Measurements from ENCODE around the gene UBTF. TPM values are rescaled to one million over a fixed set of nuclear protein-coding genes. Genes with fewer than 3 reads are reported as not detected.

The UBTF gene
- total RNA-seq, 2 experiments from 2014 or later = 107 to 110 TPM

- Mint-ChIP-seq H3K4me3 (no peak overlapping the region), H3K4me1 (peaks cover 6% of the 10 kb centered on the region), H3K9me3 (no peaks in the 10 kb centered on the region), H3K27ac (no peak overlapping the region), H3K27me3 (peaks cover 10% of the 10 kb centered on the region), H3K36me3 (ENCODE audit: low read depth) (no peaks in the 10 kb centered on the region)
- CTCF ChIA-PET = interaction anchor here (1.0 to 1.6 kb wide), 2 partner anchors 12 to 24 kb away, joined by 3 to 4 read pairs; no protein-coding TSS in a partner anchor
- POLR2A ChIA-PET = interaction anchor here (0.9 kb wide), 1 partner anchor 9 kb away, joined by 3 read pairs; no protein-coding TSS in a partner anchor
- DNase-seq = no peak
Observed at GRCh38 chr17:44233582-44233981, 14.1 kb upstream of the UBTF start.

GRCh38 chr17:44232061-44232460 lies 12.6 kb upstream of the UBTF start:
- H3K27ac Mint-ChIP-seq = no peak overlapping the region
- POLR2A ChIA-PET = no interaction called here
- H3K27me3 Mint-ChIP-seq = peaks cover 10% of the 10 kb centered on the region
- CTCF ChIA-PET = no interaction called here
- no peaks in the 10 kb centered on the region for H3K9me3 Mint-ChIP-seq
- H3K4me1 Mint-ChIP-seq = peaks cover 6% of the 10 kb centered on the region
- H3K36me3 Mint-ChIP-seq (ENCODE audit: low read depth) = no peaks in the 10 kb centered on the region
- H3K4me3 Mint-ChIP-seq = no peak overlapping the region
- no peak for DNase-seq

GRCh38 chr17:44230140-44230539 lies 10.7 kb upstream of the UBTF start:
- Mint-ChIP-seq H3K36me3 (ENCODE audit: low read depth) (no peaks in the 10 kb centered on the region), H3K4me1 (peaks cover 5% of the 10 kb centered on the region), H3K27ac (no peak overlapping the region), H3K27me3 (peaks cover 7% of the 10 kb centered on the region), H3K9me3 (no peaks in the 10 kb centered on the region), H3K4me3 (no peak overlapping the region)
- ChIA-PET POLR2A (interaction anchor here (1.8 kb wide), 1 partner anchor 9 kb away, joined by 8 read pairs; no protein-coding TSS in a partner anchor), CTCF (interaction anchor here (1.1 kb wide), 1 partner anchor 9 kb away, joined by 7 read pairs; no protein-coding TSS in a partner anchor)
- no peak for DNase-seq

- H3K27me3 Mint-ChIP-seq = peaks cover 4% of the 10 kb centered on the region
- ChIA-PET POLR2A (no interaction called here), CTCF (interaction anchor here (1.1 kb wide), 1 partner anchor 17 kb away, joined by 3 read pairs; no protein-coding TSS in a partner anchor)
- DNase-seq = no peak
- H3K4me1 Mint-ChIP-seq = no peaks in the 10 kb centered on the region
- H3K36me3 Mint-ChIP-seq (ENCODE audit: low read depth) = no peaks in the 10 kb centered on the region
- H3K4me3 Mint-ChIP-seq = no peak overlapping the region
- no peaks in the 10 kb centered on the region for H3K9me3 Mint-ChIP-seq
- no peak overlapping the region for H3K27ac Mint-ChIP-seq
Observed at GRCh38 chr17:44229090-44229489, 9.6 kb upstream of the UBTF start.

- H3K9me3 Mint-ChIP-seq = no peaks in the 10 kb centered on the region
- no peak overlapping the region for H3K27ac Mint-ChIP-seq
Observed at GRCh38 chr17:44223541-44224071, 4.1 kb upstream of the UBTF start.

GRCh38 chr17:44222112-44222869 lies 2.8 kb upstream of the UBTF start:
- ChIA-PET CTCF (interaction anchor here (0.7 to 4.4 kb wide), 10 partner anchors 8 to 141 kb away, joined by 3 to 47 read pairs (median 6); partner anchors contain the start of genes FAM171A2, GRN and TMUB2), POLR2A (interaction anchor here (0.6 to 18.0 kb wide), 19 partner anchors 11 to 677 kb away, joined by 3 to 504 read pairs (median 4); partner anchors contain the start of genes ATXN7L3, EFTUD2, GPATCH8 and SLC25A39)
- peak overlapping the region; percentile 84 for H3K27ac Mint-ChIP-seq
- peak; percentile 57 for DNase-seq
- H3K4me3 Mint-ChIP-seq = peak overlapping the region; percentile 85
- H3K9me3 Mint-ChIP-seq = no peaks in the 10 kb centered on the region
- no peaks in the 10 kb centered on the region for H3K27me3 Mint-ChIP-seq
- peaks cover 16% of the 10 kb centered on the region for H3K4me1 Mint-ChIP-seq
- peaks cover 10% of the 10 kb centered on the region for H3K36me3 Mint-ChIP-seq (ENCODE audit: low read depth)

More at GRCh38 chr17:44223541-44224071, 4.1 kb upstream of the UBTF start:
- Mint-ChIP-seq H3K36me3 (ENCODE audit: low read depth) (peaks cover 5% of the 10 kb centered on the region), H3K4me1 (peaks cover 10% of the 10 kb centered on the region), H3K4me3 (no peak overlapping the region), H3K27me3 (no peaks in the 10 kb centered on the region)
- CTCF ChIA-PET = interaction anchor here (1.7 kb wide), 1 partner anchor 14 kb away, joined by 6 read pairs; no protein-coding TSS in a partner anchor
- POLR2A ChIA-PET = interaction anchor here (1.1 to 4.2 kb wide), 2 partner anchors 10 to 23 kb away, joined by 3 to 26 read pairs; no protein-coding TSS in a partner anchor
- DNase-seq = no peak

- DNase-seq = no peak
- peak overlapping the region; percentile 85 for H3K4me3 Mint-ChIP-seq
- ChIA-PET POLR2A (interaction anchor here (0.6 to 18.0 kb wide), 20 partner anchors 9 to 677 kb away, joined by 3 to 504 read pairs (median 4); partner anchors contain the start of genes ATXN7L3, EFTUD2, GPATCH8 and SLC25A39), CTCF (interaction anchor here (0.7 to 4.4 kb wide), 14 partner anchors 8 to 142 kb away, joined by 3 to 47 read pairs (median 6); partner anchors contain the start of genes FAM171A2, GRN and TMUB2)
- no peaks in the 10 kb centered on the region for H3K9me3 Mint-ChIP-seq
- H3K27me3 Mint-ChIP-seq = no peaks in the 10 kb centered on the region
- H3K36me3 Mint-ChIP-seq (ENCODE audit: low read depth) = peaks cover 13% of the 10 kb centered on the region
- peaks cover 19% of the 10 kb centered on the region for H3K4me1 Mint-ChIP-seq
- H3K27ac Mint-ChIP-seq = peak overlapping the region; percentile 84
Observed at GRCh38 chr17:44221862-44222111, 2.3 kb upstream of the UBTF start.

GRCh38 chr17:44221084-44221861 lies 1.8 kb upstream of the UBTF start:
- H3K36me3 Mint-ChIP-seq (ENCODE audit: low read depth) = peaks cover 18% of the 10 kb centered on the region

GRCh38 chr17:44220213-44221083 lies 973 bp upstream of the UBTF start:
- H3K4me3 Mint-ChIP-seq = peak overlapping the region; percentile 85
- H3K27ac Mint-ChIP-seq = peak overlapping the region; percentile 97
- no peaks in the 10 kb centered on the region for H3K27me3 Mint-ChIP-seq
- H3K4me1 Mint-ChIP-seq = peaks cover 33% of the 10 kb centered on the region
- peak; percentile 63 for DNase-seq
- ChIA-PET CTCF (interaction anchor here (0.7 to 4.4 kb wide), 13 partner anchors 10 to 276 kb away, joined by 3 to 47 read pairs (median 6); partner anchors contain the start of genes FAM171A2, GRN and TMUB2), POLR2A (interaction anchor here (0.6 to 18.0 kb wide), 21 partner anchors 9 to 1005 kb away, joined by 3 to 504 read pairs (median 4); partner anchors contain the start of genes ATXN7L3, GRN, HDAC5 and NMT1)
- H3K9me3 Mint-ChIP-seq = no peaks in the 10 kb centered on the region
- H3K36me3 Mint-ChIP-seq (ENCODE audit: low read depth) = peaks cover 26% of the 10 kb centered on the region

More at GRCh38 chr17:44221084-44221861, 1.8 kb upstream of the UBTF start:
- DNase-seq = peak; percentile 73
- Mint-ChIP-seq H3K4me1 (peaks cover 24% of the 10 kb centered on the region), H3K27ac (peak overlapping the region; percentile 84), H3K4me3 (peak overlapping the region; percentile 85), H3K9me3 (no peaks in the 10 kb centered on the region), H3K27me3 (no peaks in the 10 kb centered on the region)
- ChIA-PET POLR2A (interaction anchor here (0.6 to 18.0 kb wide), 26 partner anchors 9 to 678 kb away, joined by 3 to 504 read pairs (median 4); partner anchors contain the start of genes ATXN7L3, EFTUD2, GPATCH8 and GRN), CTCF (interaction anchor here (0.6 to 4.4 kb wide), 15 partner anchors 9 to 142 kb away, joined by 3 to 47 read pairs (median 6); partner anchors contain the start of genes FAM171A2, GRN and TMUB2)

- H3K9me3 Mint-ChIP-seq = no peaks in the 10 kb centered on the region
- H3K27ac Mint-ChIP-seq = no peak overlapping the region
- no peaks in the 10 kb centered on the region for H3K27me3 Mint-ChIP-seq
- ChIA-PET CTCF (interaction anchor here (1.4 to 4.4 kb wide), 5 partner anchors 9 to 135 kb away, joined by 4 to 47 read pairs (median 11); partner anchors contain the start of gene TMUB2), POLR2A (interaction anchor here (1.1 to 18.0 kb wide), 8 partner anchors 8 to 1006 kb away, joined by 3 to 504 read pairs (median 4); partner anchors contain the start of genes ATXN7L3, HDAC5, SLC25A39 and TMUB2)
- H3K4me3 Mint-ChIP-seq = peak overlapping the region; percentile 13
- H3K36me3 Mint-ChIP-seq (ENCODE audit: low read depth) = peaks cover 39% of the 10 kb centered on the region
- H3K4me1 Mint-ChIP-seq = peaks cover 42% of the 10 kb centered on the region
- peak; percentile 75 for DNase-seq
Observed at GRCh38 chr17:44219108-44219615, 313 bp downstream of the UBTF start.

Measured in activated CD4-positive, alpha-beta memory T cell treated with anti-CD3 and anti-CD28 coated beads, Interleukin-2, amount 10 ng/mL, durations not matched to agents 7 days and 5 days (primary cell).